Measurements from ENCODE around the gene PTH2R. TPM values are rescaled to one million over a fixed set of nuclear protein-coding genes. Genes with fewer than 3 reads are reported as not detected.

Gene PTH2R
- polyA plus RNA-seq, 1 of the 3 experiments (the other 2 are of a cell fraction) = 4.0 TPM

GRCh38 chr2:208464205-208464604 is 57.6 kb downstream of the PTH2R start:
- H3K27ac ChIP-seq (ENCODE audit: low read depth in 2 of 2, low read length in 1 of 2) = no peak overlapping the region
- no peak for DNase-seq

More at GRCh38 chr2:208464205-208464604, 57.6 kb downstream of the PTH2R start:
- no peak overlapping the region for H3K4me3 ChIP-seq (ENCODE audit: low read depth in 2 of 2, low read length in 1 of 2)
- no peaks in the 10 kb centered on the region for H3K4me1 ChIP-seq (ENCODE audit: control insufficient read depth in 1 of 2, insufficient read depth in 2 of 2, low read depth in 1 of 2, low read length in 1 of 2)
- no peak overlapping the region for H3K9ac ChIP-seq
- POLR2A ChIA-PET = no interaction called here
- no peaks in the 10 kb centered on the region for H3K9me3 ChIP-seq
- no peaks in the 10 kb centered on the region for H3K36me3 ChIP-seq (replicated peaks in 1 of 2; ENCODE audit: control insufficient read depth in 1 of 2, insufficient read depth in 2 of 2, low read length in 1 of 2)
- no peaks in the 10 kb centered on the region for H4K20me1 ChIP-seq (ENCODE audit: insufficient read depth)
- no peak for TF ChIP-seq RXRA (IDR thresholded peaks at IDR 0.05; ENCODE audit: borderline replicate concordance, low read depth)
- TF ChIP-seq ELF1 (IDR thresholded peaks at IDR 0.05) = no peak
- TF ChIP-seq YY1 (IDR thresholded peaks at IDR 0.05; ENCODE audit: low read depth) = no peak
- TF ChIP-seq PBX3 (IDR thresholded peaks at IDR 0.05) = no peak
- TF ChIP-seq RFX5 (IDR thresholded peaks at IDR 0.05; ENCODE audit: low read length) = no peak
- no peak for TF ChIP-seq FOXJ3 (CRISPR knock-in tag; IDR thresholded peaks at IDR 0.05)
- TF ChIP-seq SIN3A (IDR thresholded peaks at IDR 0.05; ENCODE audit: borderline replicate concordance, low read depth, low read length) = no peak
- no peak for TF ChIP-seq FOSL2 (IDR thresholded peaks at IDR 0.05; ENCODE audit: borderline replicate concordance, low read depth)
- TF ChIP-seq TAF1 (IDR thresholded peaks at IDR 0.05; ENCODE audit: borderline replicate concordance, low read depth, low read length) = no peak
- no peak for TF ChIP-seq RCOR1 (IDR thresholded peaks at IDR 0.05; ENCODE audit: low read length)
- TF ChIP-seq ZBTB33 (IDR thresholded peaks at IDR 0.05; ENCODE audit: borderline replicate concordance, low read depth) = no peak
- no peak for TF ChIP-seq USF1 (IDR thresholded peaks at IDR 0.05; ENCODE audit: borderline replicate concordance, low read depth)
- no peak for TF ChIP-seq JUND (IDR thresholded peaks at IDR 0.05)
- no peak for TF ChIP-seq MEF2A (IDR thresholded peaks at IDR 0.05; ENCODE audit: borderline replicate concordance, low read depth)
- no peaks in the 10 kb centered on the region for H3K27me3 ChIP-seq (ENCODE audit: insufficient read depth)
- CTCF ChIA-PET = no interaction called here
- H3K79me2 ChIP-seq (ENCODE audit: insufficient read depth) = no peaks in the 10 kb centered on the region
- WGBS (ENCODE audit: low lambda C conversion rate) = 81% methylated on average over 8 of the region's 8 CpGs
- no peaks in the 10 kb centered on the region for H3F3A ChIP-seq (replicated peaks; ENCODE audit: insufficient read depth)
- no peaks in the 10 kb centered on the region for H3K9me2 ChIP-seq
- H2AFZ ChIP-seq (ENCODE audit: low read depth) = no peak overlapping the region
- no peak overlapping the region for H3K4me2 ChIP-seq
